ENCODE data around the gene ALDH3B1. TPM values are rescaled to one million over a fixed set of nuclear protein-coding genes. Genes with fewer than 3 reads are reported as not detected.
A peak's percentile ranks its signal among the peaks of the same experiment; 100 is the strongest.

The ALDH3B1 gene
- total and polyA plus RNA-seq, 10 of the 15 experiments (the other 5 are each of a cell fraction or from before 2014, with no cell fraction given): 0.03 to 0.37 (median 0.17) TPM; not detected in 3

DNA sequence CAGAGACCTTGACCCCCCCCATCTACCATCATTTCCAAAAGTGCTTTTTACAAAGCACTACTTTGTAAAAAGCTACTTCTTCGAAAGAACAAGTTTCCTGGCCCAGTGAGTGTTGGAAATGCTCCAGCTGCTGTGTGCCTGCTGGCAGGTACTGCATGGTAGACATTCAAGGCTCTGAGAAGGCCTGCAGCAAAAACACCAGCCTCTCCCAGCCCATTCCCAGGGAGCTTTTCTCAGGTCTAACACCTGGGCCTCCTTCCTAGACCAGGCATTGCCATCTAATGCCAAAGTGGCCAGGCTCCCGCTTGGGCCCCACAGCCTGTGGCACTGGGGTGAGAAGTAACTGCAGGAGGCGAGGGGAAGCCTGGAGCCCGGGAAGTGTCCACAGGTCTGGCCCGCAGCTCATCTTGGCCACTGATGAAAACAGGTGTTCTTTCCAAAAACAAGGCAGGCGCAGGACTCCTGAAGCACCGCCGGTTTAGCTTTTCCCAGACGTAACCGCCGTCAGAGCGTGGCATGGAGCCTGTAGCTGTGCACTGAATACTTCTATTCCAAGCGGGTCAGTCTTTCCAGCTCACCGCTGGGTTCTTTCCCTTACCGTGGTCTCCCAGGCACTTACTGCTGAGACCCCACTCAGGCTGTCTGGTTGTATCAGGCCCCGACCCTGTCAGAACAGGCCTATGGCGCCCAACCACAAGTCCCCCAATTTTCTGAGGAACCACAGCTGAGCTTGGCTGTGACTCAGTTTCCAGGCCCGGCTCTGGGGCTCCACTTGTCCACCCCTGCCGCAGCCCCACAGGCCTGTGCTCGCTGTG lies 27.5 kb downstream of the ALDH3B1 start:
- peaks cover 6 to 15% of the 10 kb centered on the region in 2 experiments; a peak in 3 of 4 replicates for H3K36me3 ChIP-seq (ENCODE audit: control insufficient read depth in 2 of 2, insufficient read depth in 2 of 2, low read length in 1 of 2)
- WGBS (ENCODE audit: insufficient coverage, insufficient replicate concordance, low lambda C conversion rate, missing lambda C conversion rate): 93% methylated on average over 20 of the region's 20 CpGs
- no peaks in the 10 kb centered on the region for H3K9me3 ChIP-seq (replicated peaks; ENCODE audit: control insufficient read depth, insufficient read depth, low read length)
- ChIA-PET RAD21 (ENCODE audit: unreplicated experiment) (no interaction called here), POLR2A (interaction anchor here (0.5 to 2.6 kb wide), 4 partner anchors 15 to 250 kb away, joined by 3 to 11 read pairs (median 4); partner anchors contain the start of gene UNC93B1), SMC1A (ENCODE audit: uncharacterized antibody, unreplicated experiment) (interaction anchor here (1.0 kb wide), 1 partner anchor 27 kb away, joined by 3 read pairs; the partner anchor contains the start of gene ALDH3B1), CTCF (interaction anchor here (2.2 kb wide), 1 partner anchor 28 kb away, joined by 5 read pairs; no protein-coding TSS in a partner anchor)
- H3K27me3 ChIP-seq (replicated peaks in 1 of 2; ENCODE audit: control insufficient read depth in 2 of 2, insufficient read depth in 2 of 2, low read length in 1 of 2): no peaks in the 10 kb centered on the region
- in situ Hi-C loops (cut with MboI): no loop called here
- no peak overlapping the region for H3K4me3 ChIP-seq
- BruUV-seq (replicated peaks): no TSS peak
- H3K79me2 ChIP-seq (ENCODE audit: control insufficient read depth, insufficient read depth, low read length): peaks cover 43% of the 10 kb centered on the region
- H3K27ac ChIP-seq (ENCODE audit: control insufficient read depth, insufficient read depth): no peak overlapping the region
- no peak overlapping the region for H2AFZ ChIP-seq (ENCODE audit: control insufficient read depth, low read depth, low read length)
- no peak for TF ChIP-seq TBL1XR1 (IDR thresholded peaks at IDR 0.05; ENCODE audit: low read depth, low read length)
- no peak for TF ChIP-seq FOXM1 (IDR thresholded peaks at IDR 0.05; ENCODE audit: low read depth, low read length)
- no peak for TF ChIP-seq SMC3 (IDR thresholded peaks at IDR 0.05; ENCODE audit: borderline replicate concordance, low read length)
- no peak for TF ChIP-seq NFYB (IDR thresholded peaks at IDR 0.05; ENCODE audit: insufficient read depth, low read depth, low read length)
- TF ChIP-seq RELA (IDR thresholded peaks at IDR 0.05; ENCODE audit: borderline replicate concordance, partially characterized antibody): no peak
- TF ChIP-seq, protein P1, sequence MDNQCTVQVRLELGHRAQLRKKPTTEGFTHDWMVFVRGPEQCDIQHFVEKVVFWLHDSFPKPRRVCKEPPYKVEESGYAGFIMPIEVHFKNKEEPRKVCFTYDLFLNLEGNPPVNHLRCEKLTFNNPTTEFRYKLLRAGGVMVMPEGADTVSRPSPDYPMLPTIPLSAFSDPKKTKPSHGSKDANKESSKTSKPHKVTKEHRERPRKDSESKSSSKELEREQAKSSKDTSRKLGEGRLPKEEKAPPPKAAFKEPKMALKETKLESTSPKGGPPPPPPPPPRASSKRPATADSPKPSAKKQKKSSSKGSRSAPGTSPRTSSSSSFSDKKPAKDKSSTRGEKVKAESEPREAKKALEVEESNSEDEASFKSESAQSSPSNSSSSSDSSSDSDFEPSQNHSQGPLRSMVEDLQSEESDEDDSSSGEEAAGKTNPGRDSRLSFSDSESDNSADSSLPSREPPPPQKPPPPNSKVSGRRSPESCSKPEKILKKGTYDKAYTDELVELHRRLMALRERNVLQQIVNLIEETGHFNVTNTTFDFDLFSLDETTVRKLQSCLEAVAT (IDR thresholded peaks at IDR 0.05): no peak
- TF ChIP-seq CEBPB (IDR thresholded peaks at IDR 0.05; ENCODE audit: borderline replicate concordance in 1 of 2, low read depth in 2 of 2, low read length in 2 of 2): no peak
- no peak for TF ChIP-seq YBX1 (IDR thresholded peaks at IDR 0.05)
- TF ChIP-seq MTA2 (IDR thresholded peaks at IDR 0.05; ENCODE audit: low read depth): no peak
- TF ChIP-seq MEF2B (IDR thresholded peaks at IDR 0.05; ENCODE audit: partially characterized antibody, poor library complexity, severe bottlenecking): no peak
- peaks cover 13% of the 10 kb centered on the region for H3K4me1 ChIP-seq (ENCODE audit: control insufficient read depth, insufficient read depth, low read length)
- FAIRE-seq: no peak
- ATAC-seq: no peak
- H4K20me1 ChIP-seq (ENCODE audit: control insufficient read depth, insufficient read depth): no peaks in the 10 kb centered on the region; the same call in 1 of the 2 replicates
- peak overlapping the region; percentile 85 for H3K4me2 ChIP-seq (ENCODE audit: control insufficient read depth, insufficient read depth)
- H3K9ac ChIP-seq (ENCODE audit: control insufficient read depth, insufficient read depth, low read length): no peak overlapping the region
- intact Hi-C loops (cut with micrococcal nuclease; ENCODE audit: unreplicated experiment): loop anchor here (5.0 kb wide), 1 partner anchor 35 kb away; the partner anchor contains the start of gene UNC93B1
- no peak for DNase-seq (ENCODE audit: low read depth, low spot score)
